Stimulated activated CD4-positive, alpha-beta T cell treated with anti-CD3 and anti-CD28 coated beads, TNF-alpha, amount 100 ng/mL, for 48 hours (primary cell): ENCODE measurements around the gene NBDY.
A peak's percentile ranks its signal among the peaks of the same experiment; 100 is the strongest.
"Not testable (repeated sequence)": the region's sequence is repeated elsewhere in the genome, so short reads cannot be mapped to it uniquely, and the experiment has no call there.

Source experiments
- DNase-seq, 3 donors: peaks; one replicate each; pipeline ENCODE4 v3.0.0-alpha.2; 2020; ENCODE audit warnings: low read depth in 3 of 3

The NBDY gene

GRCh38 chrX:56729152-56729850 is at the start of gene NBDY:
NBDY (plus strand) TSS chrX:56729243; CDS start chrX:56729354, 111 bp downstream.
- peak in 1 of 3 donors; percentile 7 for DNase-seq

- not testable (repeated sequence) for DNase-seq
These were observed 24.5 kb upstream of the NBDY start for GRCh38 chrX:56704530-56704929.

- DNase-seq: no peak
These were observed 2.4 kb upstream of the NBDY start for GRCh38 chrX:56726605-56727004.

GRCh38 chrX:56727531-56727930 is 1.5 kb upstream of the NBDY start:
- DNase-seq: no peak

GRCh38 chrX:56728321-56728720 is 722 bp upstream of the NBDY start:
- DNase-seq: no peak

GRCh38 chrX:56728752-56729151 is 291 bp upstream of the NBDY start:
- no peak for DNase-seq

GRCh38 chrX:56733459-56734046 is 4.5 kb downstream of the NBDY start:
- peak in 2 of 3 donors; percentile 15 to 50 for DNase-seq

- no peak for DNase-seq
These were observed 7.2 kb downstream of the NBDY start for GRCh38 chrX:56736219-56736618.

GRCh38 chrX:56738670-56739069 is 9.6 kb downstream of the NBDY start:
- DNase-seq: no peak

- no peak for DNase-seq
These were observed 16.0 kb downstream of the NBDY start for GRCh38 chrX:56744996-56745395.

- no peak for DNase-seq
These were observed 18.0 kb downstream of the NBDY start for GRCh38 chrX:56746996-56747395.

GRCh38 chrX:56751071-56751470 is 22.0 kb downstream of the NBDY start:
- DNase-seq: no peak

- DNase-seq: no peak
These were observed 28.3 kb downstream of the NBDY start for GRCh38 chrX:56757327-56757726.

GRCh38 chrX:56758456-56758855 is 29.4 kb downstream of the NBDY start:
- DNase-seq: no peak

GRCh38 chrX:56759736-56760409 is 30.8 kb downstream of the NBDY start:
- DNase-seq: no peak

GRCh38 chrX:56760410-56761124 is 31.5 kb downstream of the NBDY start:
- DNase-seq: not testable (repeated sequence)

GRCh38 chrX:56761167-56761566 is 32.1 kb downstream of the NBDY start:
- no peak for DNase-seq

- DNase-seq: no peak
These were observed 33.2 kb downstream of the NBDY start for GRCh38 chrX:56762220-56762619.

GRCh38 chrX:56762707-56763555 is 33.9 kb downstream of the NBDY start:
- no peak for DNase-seq

- DNase-seq: peak in 1 of 3 donors; percentile 66
These were observed 34.6 kb downstream of the NBDY start for GRCh38 chrX:56763556-56764152.
